ENCODE measurements around the gene LRRTM4.

Gene LRRTM4

GRCh38 chr2:76977846-76978727 is 544.1 kb downstream of the LRRTM4 start:
- DNase-seq, result no peak

GRCh38 chr2:76975752-76976151 is 546.4 kb downstream of the LRRTM4 start:
- no peak for DNase-seq

- no peak for DNase-seq
Observed at GRCh38 chr2:76973610-76974009, 548.6 kb downstream of the LRRTM4 start.

- DNase-seq, result no peak
Observed at GRCh38 chr2:76965772-76966171, 556.4 kb downstream of the LRRTM4 start.

- DNase-seq, result no peak
Observed at GRCh38 chr2:76958749-76959148, 563.4 kb downstream of the LRRTM4 start.

GRCh38 chr2:76953733-76954347 is 568.3 kb downstream of the LRRTM4 start:
- peak; percentile 2 to 35 for DNase-seq

GRCh38 chr2:76946631-76947145 is 575.5 kb downstream of the LRRTM4 start:
- no peak for DNase-seq

GRCh38 chr2:76940559-76940958 is 581.6 kb downstream of the LRRTM4 start:
- DNase-seq, result no peak

- DNase-seq, result no peak
Observed at GRCh38 chr2:76938153-76938552, 584.0 kb downstream of the LRRTM4 start.

GRCh38 chr2:76932550-76932949 is 589.6 kb downstream of the LRRTM4 start:
- DNase-seq, result no peak

GRCh38 chr2:76930056-76930744 is 592.0 kb downstream of the LRRTM4 start:
- DNase-seq, result no peak

- no peak for DNase-seq
Observed at GRCh38 chr2:76928026-76928425, 594.1 kb downstream of the LRRTM4 start.

- DNase-seq, result no peak
Observed at GRCh38 chr2:76921006-76921405, 601.2 kb downstream of the LRRTM4 start.

GRCh38 chr2:76895469-76895868 is 626.7 kb downstream of the LRRTM4 start:
- no peak for DNase-seq

GRCh38 chr2:76870581-76870980 is 651.6 kb downstream of the LRRTM4 start:
- no peak for DNase-seq

- no peak for DNase-seq
Observed at GRCh38 chr2:76870011-76870410, 652.2 kb downstream of the LRRTM4 start.

GRCh38 chr2:76867854-76868253 is 654.3 kb downstream of the LRRTM4 start:
- DNase-seq, result no peak

GRCh38 chr2:76866464-76866863 is 655.7 kb downstream of the LRRTM4 start:
- no peak for DNase-seq

GRCh38 chr2:76862901-76863300 is 659.3 kb downstream of the LRRTM4 start:
- no peak for DNase-seq

- DNase-seq, result no peak
Observed at GRCh38 chr2:76861708-76862107, 660.5 kb downstream of the LRRTM4 start.

- peak; percentile 15 to 40 for DNase-seq
Observed at GRCh38 chr2:76851000-76851399, 671.2 kb downstream of the LRRTM4 start.

- no peak for DNase-seq
Observed at GRCh38 chr2:76849086-76849485, 673.1 kb downstream of the LRRTM4 start.

- no peak for DNase-seq
Observed at GRCh38 chr2:76839826-76840225, 682.4 kb downstream of the LRRTM4 start.
